Measurements from ENCODE around the gene FH. TPM values are rescaled to one million over a fixed set of nuclear protein-coding genes. Genes with fewer than 3 reads are reported as not detected.

The FH gene
- total RNA-seq, 6 experiments from 2014 or later = 95.0 to 126 (median 114) TPM

DNA sequence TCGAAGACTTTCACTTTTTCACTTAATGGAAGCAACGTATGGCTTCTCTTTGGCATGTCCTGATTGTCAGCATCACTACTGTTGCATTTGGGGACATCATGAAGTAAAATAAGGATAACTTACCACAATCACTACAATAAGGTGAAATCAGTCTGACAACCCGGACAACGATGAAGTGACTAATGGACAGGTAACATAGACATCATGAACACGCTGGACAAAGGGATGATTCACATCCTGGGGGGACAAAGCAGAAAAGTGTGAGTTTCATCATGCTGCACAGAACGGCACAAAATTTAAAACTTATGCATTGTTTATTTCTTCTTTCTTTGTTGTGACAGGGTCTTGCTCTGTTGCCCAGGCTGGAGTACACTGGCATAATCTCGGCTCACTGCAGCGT is 53.9 kb downstream of the FH start:
- ATAC-seq = no peak

DNA sequence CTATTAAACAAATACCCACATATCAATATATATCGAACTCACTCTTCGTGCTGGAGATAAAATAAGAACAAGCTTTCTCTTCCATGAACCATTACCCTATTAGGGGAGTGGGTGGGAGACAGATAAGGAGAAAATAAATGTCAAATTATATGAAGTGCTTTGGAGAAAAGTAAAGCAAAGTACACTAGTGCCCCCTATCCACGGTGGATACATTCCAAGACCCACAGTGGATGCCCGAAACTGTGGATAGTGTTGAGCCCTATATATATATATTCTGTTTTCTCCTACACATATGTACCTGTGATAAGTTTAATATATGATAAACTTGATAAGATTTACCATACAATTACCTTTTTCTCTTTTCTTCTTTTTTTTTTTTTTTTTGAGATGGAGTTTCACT is 54.6 kb downstream of the FH start:
- intact Hi-C loops (cut with DNase I) = no loop called here

More for the DNA sequence above, 53.9 kb downstream of the FH start:
- no peak for TF ChIP-seq POLR2A (IDR thresholded peaks at IDR 0.05)
- TF ChIP-seq, protein P1, sequence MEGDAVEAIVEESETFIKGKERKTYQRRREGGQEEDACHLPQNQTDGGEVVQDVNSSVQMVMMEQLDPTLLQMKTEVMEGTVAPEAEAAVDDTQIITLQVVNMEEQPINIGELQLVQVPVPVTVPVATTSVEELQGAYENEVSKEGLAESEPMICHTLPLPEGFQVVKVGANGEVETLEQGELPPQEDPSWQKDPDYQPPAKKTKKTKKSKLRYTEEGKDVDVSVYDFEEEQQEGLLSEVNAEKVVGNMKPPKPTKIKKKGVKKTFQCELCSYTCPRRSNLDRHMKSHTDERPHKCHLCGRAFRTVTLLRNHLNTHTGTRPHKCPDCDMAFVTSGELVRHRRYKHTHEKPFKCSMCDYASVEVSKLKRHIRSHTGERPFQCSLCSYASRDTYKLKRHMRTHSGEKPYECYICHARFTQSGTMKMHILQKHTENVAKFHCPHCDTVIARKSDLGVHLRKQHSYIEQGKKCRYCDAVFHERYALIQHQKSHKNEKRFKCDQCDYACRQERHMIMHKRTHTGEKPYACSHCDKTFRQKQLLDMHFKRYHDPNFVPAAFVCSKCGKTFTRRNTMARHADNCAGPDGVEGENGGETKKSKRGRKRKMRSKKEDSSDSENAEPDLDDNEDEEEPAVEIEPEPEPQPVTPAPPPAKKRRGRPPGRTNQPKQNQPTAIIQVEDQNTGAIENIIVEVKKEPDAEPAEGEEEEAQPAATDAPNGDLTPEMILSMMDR (IDR thresholded peaks at IDR 0.05) = no peak
- Histone ChIP-seq H3K36me3 (no peaks in the 10 kb centered on the region), H3K4me1 (no peaks in the 10 kb centered on the region), H3K9me3 (no peaks in the 10 kb centered on the region), H3K27ac (no peak overlapping the region), H3K27me3 (no peaks in the 10 kb centered on the region), H3K4me3 (no peak overlapping the region)
- intact Hi-C loops (cut with DNase I) = no loop called here
- 76% methylated on average over 7 of the region's 8 CpGs for WGBS (ENCODE audit: insufficient coverage, low coverage, low lambda C conversion rate, missing lambda C conversion rate)
- DNase-seq = no peak

DNA sequence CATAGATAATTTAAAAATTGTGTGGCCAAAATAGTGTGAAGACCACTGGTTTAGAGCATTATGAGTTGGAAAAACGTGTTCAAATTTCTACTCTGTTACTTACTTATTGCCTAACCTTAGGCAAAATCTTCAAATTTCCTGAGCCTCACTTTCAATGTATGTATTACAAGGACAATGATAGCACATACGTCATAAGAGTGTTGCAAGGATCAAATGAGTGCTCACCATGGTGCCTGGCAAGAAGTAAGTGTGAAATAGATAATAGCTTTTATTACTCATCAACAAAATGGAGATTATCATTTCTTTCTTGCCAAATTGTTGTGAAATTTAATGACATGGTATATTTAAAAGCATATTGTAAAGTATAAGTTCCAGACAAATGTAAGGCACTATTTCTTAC is 57.2 kb downstream of the FH start:
- H3K27me3 ChIP-seq = no peaks in the 10 kb centered on the region
- ATAC-seq (no peak), DNase-seq (no peak)
- H3K27ac ChIP-seq = no peak overlapping the region
- TF ChIP-seq, protein P1 (IDR thresholded peaks at IDR 0.05) = no peak
- TF ChIP-seq POLR2A (IDR thresholded peaks at IDR 0.05) = no peak
- H3K4me1 ChIP-seq = no peaks in the 10 kb centered on the region
- no peak overlapping the region for H3K4me3 ChIP-seq
- H3K9me3 ChIP-seq = no peaks in the 10 kb centered on the region
- intact Hi-C loops (cut with DNase I) = no loop called here
- H3K36me3 ChIP-seq = no peaks in the 10 kb centered on the region
- 28% methylated on average over 2 of the region's 2 CpGs for WGBS (ENCODE audit: insufficient coverage, low coverage, low lambda C conversion rate, missing lambda C conversion rate)

More for the DNA sequence above, 54.6 kb downstream of the FH start:
- no peaks in the 10 kb centered on the region for H3K36me3 ChIP-seq
- H3K4me1 ChIP-seq = no peaks in the 10 kb centered on the region
- no peak overlapping the region for H3K4me3 ChIP-seq
- H3K9me3 ChIP-seq = no peaks in the 10 kb centered on the region
- ATAC-seq (no peak), DNase-seq (no peak)
- 72% methylated on average over 4 of the region's 4 CpGs for WGBS (ENCODE audit: insufficient coverage, low coverage, low lambda C conversion rate, missing lambda C conversion rate)
- no peak overlapping the region for H3K27ac ChIP-seq
- TF ChIP-seq POLR2A (IDR thresholded peaks at IDR 0.05) = no peak
- TF ChIP-seq, protein P1 (IDR thresholded peaks at IDR 0.05) = no peak
- no peaks in the 10 kb centered on the region for H3K27me3 ChIP-seq

DNA sequence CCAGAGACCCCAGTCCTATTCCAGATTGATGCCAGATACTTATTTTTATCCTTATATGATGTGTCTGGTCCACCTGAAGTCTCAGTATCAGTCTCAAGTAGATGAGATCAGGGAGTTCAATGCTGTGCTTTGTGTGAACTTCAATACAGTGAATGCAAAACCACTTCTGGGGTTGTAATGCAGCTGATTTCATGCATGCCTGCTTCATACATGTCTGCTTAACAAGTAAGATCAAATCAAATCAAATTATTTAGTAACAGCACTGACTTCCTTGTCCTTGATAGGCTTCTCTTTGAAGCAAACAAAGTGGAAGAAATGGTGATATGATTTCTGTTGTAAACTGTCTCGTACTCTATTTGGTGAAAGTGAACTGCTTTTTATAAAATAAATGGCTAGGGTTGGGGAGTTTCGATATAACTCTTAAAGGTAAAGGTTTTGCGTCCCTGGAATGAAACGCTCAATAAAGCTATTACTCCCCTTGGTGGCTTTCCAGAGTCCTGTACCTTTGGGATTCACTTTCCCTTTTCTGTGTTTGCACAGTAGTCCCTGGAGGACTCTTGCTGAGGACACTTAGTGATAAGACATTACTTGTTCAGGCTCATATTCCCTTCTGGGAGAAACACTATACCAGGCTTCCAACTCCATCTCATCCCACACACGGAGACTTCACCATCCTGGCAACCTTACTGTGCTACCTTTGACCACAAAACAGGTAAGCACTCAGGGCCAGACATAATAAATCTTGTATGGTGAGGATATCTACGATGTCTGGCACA is 59.3 kb downstream of the FH start:
- TF ChIP-seq POLR2A (IDR thresholded peaks at IDR 0.05) = no peak
- TF ChIP-seq, protein P1 (IDR thresholded peaks at IDR 0.05) = no peak

More for the DNA sequence above, 59.3 kb downstream of the FH start:
- intact Hi-C loops (cut with DNase I) = no loop called here
- no peak for DNase-seq
- no peaks in the 10 kb centered on the region for H3K9me3 ChIP-seq
- H3K4me3 ChIP-seq = no peak overlapping the region
- no peaks in the 10 kb centered on the region for H3K36me3 ChIP-seq
- no peak overlapping the region for H3K27ac ChIP-seq
- 55% methylated on average over 6 of the region's 6 CpGs for WGBS (ENCODE audit: insufficient coverage, low coverage, low lambda C conversion rate, missing lambda C conversion rate)
- H3K27me3 ChIP-seq = no peaks in the 10 kb centered on the region
- no peaks in the 10 kb centered on the region for H3K4me1 ChIP-seq
- ATAC-seq = no peak

All from right lobe of liver (tissue), 6 donors.